ENCODE measurements around the gene SEMA3D.

Gene SEMA3D

GRCh38 chr7:85165263-85165662 lies 21.6 kb downstream of the SEMA3D start:
- no peaks in the 10 kb centered on the region for H3K4me1 Mint-ChIP-seq
- CTCF ChIA-PET = no interaction called here

GRCh38 chr7:85164376-85164775 lies 22.5 kb downstream of the SEMA3D start:
- H3K4me3 Mint-ChIP-seq = no peak overlapping the region
- H3K4me1 Mint-ChIP-seq = no peaks in the 10 kb centered on the region
- H3K27ac Mint-ChIP-seq = no peak overlapping the region
- CTCF ChIA-PET = no interaction called here
- DNase-seq = no peak
- H3K27me3 Mint-ChIP-seq = no peaks in the 10 kb centered on the region
- no peaks in the 10 kb centered on the region for H3K36me3 Mint-ChIP-seq
- H3K9me3 Mint-ChIP-seq = no peaks in the 10 kb centered on the region

More at GRCh38 chr7:85165263-85165662, 21.6 kb downstream of the SEMA3D start:
- H3K27me3 Mint-ChIP-seq = no peaks in the 10 kb centered on the region
- H3K4me3 Mint-ChIP-seq = no peak overlapping the region
- no peaks in the 10 kb centered on the region for H3K36me3 Mint-ChIP-seq
- no peak for DNase-seq
- no peaks in the 10 kb centered on the region for H3K9me3 Mint-ChIP-seq
- H3K27ac Mint-ChIP-seq = no peak overlapping the region

- Mint-ChIP-seq H3K4me1 (no peaks in the 10 kb centered on the region), H3K36me3 (no peaks in the 10 kb centered on the region), H3K27ac (no peak overlapping the region), H3K4me3 (no peak overlapping the region), H3K9me3 (no peaks in the 10 kb centered on the region), H3K27me3 (no peaks in the 10 kb centered on the region)
- CTCF ChIA-PET = no interaction called here
- DNase-seq = no peak
Observed at GRCh38 chr7:85162721-85163120, 24.1 kb downstream of the SEMA3D start.

- no peaks in the 10 kb centered on the region for H3K9me3 Mint-ChIP-seq
- CTCF ChIA-PET = no interaction called here
- no peak for DNase-seq
- H3K27me3 Mint-ChIP-seq = no peaks in the 10 kb centered on the region
- no peaks in the 10 kb centered on the region for H3K4me1 Mint-ChIP-seq
- no peaks in the 10 kb centered on the region for H3K36me3 Mint-ChIP-seq
- no peak overlapping the region for H3K27ac Mint-ChIP-seq
- no peak overlapping the region for H3K4me3 Mint-ChIP-seq
Observed at GRCh38 chr7:85160223-85160622, 26.6 kb downstream of the SEMA3D start.

- no peaks in the 10 kb centered on the region for H3K27me3 Mint-ChIP-seq
- no peak overlapping the region for H3K27ac Mint-ChIP-seq
- no peaks in the 10 kb centered on the region for H3K9me3 Mint-ChIP-seq
- CTCF ChIA-PET = no interaction called here
- H3K36me3 Mint-ChIP-seq = no peaks in the 10 kb centered on the region
- no peaks in the 10 kb centered on the region for H3K4me1 Mint-ChIP-seq
- no peak for DNase-seq
- no peak overlapping the region for H3K4me3 Mint-ChIP-seq
Observed at GRCh38 chr7:85159003-85159402, 27.9 kb downstream of the SEMA3D start.

GRCh38 chr7:85156661-85157208 lies 30.1 kb downstream of the SEMA3D start:
- Mint-ChIP-seq H3K36me3 (no peaks in the 10 kb centered on the region), H3K4me1 (no peaks in the 10 kb centered on the region), H3K27me3 (no peaks in the 10 kb centered on the region), H3K27ac (no peak overlapping the region), H3K9me3 (no peaks in the 10 kb centered on the region), H3K4me3 (no peak overlapping the region)
- CTCF ChIA-PET = no interaction called here
- DNase-seq = no peak

GRCh38 chr7:85154282-85154937 lies 32.4 kb downstream of the SEMA3D start:
- no peaks in the 10 kb centered on the region for H3K9me3 Mint-ChIP-seq
- H3K4me3 Mint-ChIP-seq = no peak overlapping the region
- CTCF ChIA-PET = no interaction called here
- no peak overlapping the region for H3K27ac Mint-ChIP-seq
- no peaks in the 10 kb centered on the region for H3K4me1 Mint-ChIP-seq
- no peaks in the 10 kb centered on the region for H3K36me3 Mint-ChIP-seq
- no peak for DNase-seq
- H3K27me3 Mint-ChIP-seq = no peaks in the 10 kb centered on the region

- no peaks in the 10 kb centered on the region for H3K27me3 Mint-ChIP-seq
Observed at GRCh38 chr7:85153715-85154114, 33.1 kb downstream of the SEMA3D start.

GRCh38 chr7:85150624-85151023 lies 36.2 kb downstream of the SEMA3D start:
- no peaks in the 10 kb centered on the region for H3K4me1 Mint-ChIP-seq
- H3K9me3 Mint-ChIP-seq = no peaks in the 10 kb centered on the region
- no peak for DNase-seq
- CTCF ChIA-PET = no interaction called here
- H3K27ac Mint-ChIP-seq = no peak overlapping the region
- no peaks in the 10 kb centered on the region for H3K27me3 Mint-ChIP-seq
- H3K36me3 Mint-ChIP-seq = no peaks in the 10 kb centered on the region
- no peak overlapping the region for H3K4me3 Mint-ChIP-seq

More at GRCh38 chr7:85153715-85154114, 33.1 kb downstream of the SEMA3D start:
- no peak for DNase-seq
- Mint-ChIP-seq H3K9me3 (no peaks in the 10 kb centered on the region), H3K4me3 (no peak overlapping the region), H3K36me3 (no peaks in the 10 kb centered on the region), H3K27ac (no peak overlapping the region), H3K4me1 (no peaks in the 10 kb centered on the region)
- CTCF ChIA-PET = no interaction called here

- no peaks in the 10 kb centered on the region for H3K9me3 Mint-ChIP-seq
Observed at GRCh38 chr7:85144771-85145170, 42.1 kb downstream of the SEMA3D start.

GRCh38 chr7:85135977-85136376 lies 50.9 kb downstream of the SEMA3D start:
- H3K27ac Mint-ChIP-seq = no peak overlapping the region
- no peak overlapping the region for H3K4me3 Mint-ChIP-seq
- no peaks in the 10 kb centered on the region for H3K27me3 Mint-ChIP-seq
- H3K9me3 Mint-ChIP-seq = no peaks in the 10 kb centered on the region
- H3K36me3 Mint-ChIP-seq = no peaks in the 10 kb centered on the region
- no peaks in the 10 kb centered on the region for H3K4me1 Mint-ChIP-seq
- DNase-seq = no peak
- CTCF ChIA-PET = no interaction called here

More at GRCh38 chr7:85144771-85145170, 42.1 kb downstream of the SEMA3D start:
- no peak for DNase-seq
- no peak overlapping the region for H3K4me3 Mint-ChIP-seq
- no peak overlapping the region for H3K27ac Mint-ChIP-seq
- H3K4me1 Mint-ChIP-seq = no peaks in the 10 kb centered on the region
- CTCF ChIA-PET = no interaction called here
- H3K36me3 Mint-ChIP-seq = no peaks in the 10 kb centered on the region
- no peaks in the 10 kb centered on the region for H3K27me3 Mint-ChIP-seq

- no peak overlapping the region for H3K27ac Mint-ChIP-seq
- CTCF ChIA-PET = no interaction called here
- no peak for DNase-seq
- no peaks in the 10 kb centered on the region for H3K36me3 Mint-ChIP-seq
- H3K4me3 Mint-ChIP-seq = no peak overlapping the region
- no peaks in the 10 kb centered on the region for H3K9me3 Mint-ChIP-seq
- H3K27me3 Mint-ChIP-seq = no peaks in the 10 kb centered on the region
- H3K4me1 Mint-ChIP-seq = no peaks in the 10 kb centered on the region
Observed at GRCh38 chr7:85133560-85133959, 53.3 kb downstream of the SEMA3D start.

- Mint-ChIP-seq H3K9me3 (no peaks in the 10 kb centered on the region), H3K36me3 (no peaks in the 10 kb centered on the region), H3K4me1 (no peaks in the 10 kb centered on the region), H3K27me3 (no peaks in the 10 kb centered on the region), H3K4me3 (no peak overlapping the region), H3K27ac (no peak overlapping the region)
- CTCF ChIA-PET = no interaction called here
- DNase-seq = no peak
Observed at GRCh38 chr7:85133006-85133405, 53.9 kb downstream of the SEMA3D start.

- DNase-seq = no peak
- Mint-ChIP-seq H3K27me3 (no peaks in the 10 kb centered on the region), H3K27ac (no peak overlapping the region), H3K4me1 (no peaks in the 10 kb centered on the region), H3K36me3 (no peaks in the 10 kb centered on the region), H3K9me3 (no peaks in the 10 kb centered on the region), H3K4me3 (no peak overlapping the region)
- CTCF ChIA-PET = no interaction called here
Observed at GRCh38 chr7:85130702-85131101, 56.2 kb downstream of the SEMA3D start.

- H3K27me3 Mint-ChIP-seq = no peaks in the 10 kb centered on the region
- H3K4me1 Mint-ChIP-seq = no peaks in the 10 kb centered on the region
- no peak for DNase-seq
- no peaks in the 10 kb centered on the region for H3K36me3 Mint-ChIP-seq
- H3K9me3 Mint-ChIP-seq = no peaks in the 10 kb centered on the region
- no peak overlapping the region for H3K27ac Mint-ChIP-seq
- H3K4me3 Mint-ChIP-seq = no peak overlapping the region
- CTCF ChIA-PET = interaction anchor here (0.7 kb wide), 1 partner anchor 474 kb away, joined by 4 read pairs; no protein-coding TSS in a partner anchor
Observed at GRCh38 chr7:85126383-85126782, 60.5 kb downstream of the SEMA3D start.
